ENCODE data around the gene CHRNA7.

Gene CHRNA7

GRCh38 chr15:32089851-32090359 lies 59.6 kb downstream of the CHRNA7 start:
- Histone ChIP-seq H2AFZ (ENCODE audit: low read length) (no peak overlapping the region), H3K9me2 (replicated peaks; ENCODE audit: low read depth, low read length) (no peaks in the 10 kb centered on the region), H3K79me2 (ENCODE audit: insufficient read depth, low read length) (no peaks in the 10 kb centered on the region), H3K4me2 (ENCODE audit: low read depth, low read length, poor library complexity, severe bottlenecking) (no peak overlapping the region), H3K9me3 (ENCODE audit: insufficient read depth, low read depth, low read length) (no peaks in the 10 kb centered on the region), H3K27me3 (ENCODE audit: insufficient read depth, low read length, poor library complexity, severe bottlenecking) (no peaks in the 10 kb centered on the region), H4K20me1 (ENCODE audit: insufficient read depth, low read length, poor library complexity, severe bottlenecking) (no peaks in the 10 kb centered on the region), H3K4me1 (ENCODE audit: insufficient read depth, low read length, poor library complexity, severe bottlenecking) (no peaks in the 10 kb centered on the region), H3K36me3 (ENCODE audit: insufficient read depth, low read length) (no peaks in the 10 kb centered on the region), H3K4me3 (ENCODE audit: low read length, poor library complexity, severe bottlenecking) (no peak overlapping the region), H3F3A (ENCODE audit: low read depth) (no peaks in the 10 kb centered on the region), H3K9ac (ENCODE audit: low read depth, low read length, poor library complexity, severe bottlenecking) (no peak overlapping the region)
- no peak for TF ChIP-seq EZH2phosphoT487 (IDR thresholded peaks at IDR 0.05; ENCODE audit: borderline replicate concordance)
- no peak for TF ChIP-seq CTCF (conservative IDR thresholded peaks at IDR 0.05; ENCODE audit: low read length)

DNA sequence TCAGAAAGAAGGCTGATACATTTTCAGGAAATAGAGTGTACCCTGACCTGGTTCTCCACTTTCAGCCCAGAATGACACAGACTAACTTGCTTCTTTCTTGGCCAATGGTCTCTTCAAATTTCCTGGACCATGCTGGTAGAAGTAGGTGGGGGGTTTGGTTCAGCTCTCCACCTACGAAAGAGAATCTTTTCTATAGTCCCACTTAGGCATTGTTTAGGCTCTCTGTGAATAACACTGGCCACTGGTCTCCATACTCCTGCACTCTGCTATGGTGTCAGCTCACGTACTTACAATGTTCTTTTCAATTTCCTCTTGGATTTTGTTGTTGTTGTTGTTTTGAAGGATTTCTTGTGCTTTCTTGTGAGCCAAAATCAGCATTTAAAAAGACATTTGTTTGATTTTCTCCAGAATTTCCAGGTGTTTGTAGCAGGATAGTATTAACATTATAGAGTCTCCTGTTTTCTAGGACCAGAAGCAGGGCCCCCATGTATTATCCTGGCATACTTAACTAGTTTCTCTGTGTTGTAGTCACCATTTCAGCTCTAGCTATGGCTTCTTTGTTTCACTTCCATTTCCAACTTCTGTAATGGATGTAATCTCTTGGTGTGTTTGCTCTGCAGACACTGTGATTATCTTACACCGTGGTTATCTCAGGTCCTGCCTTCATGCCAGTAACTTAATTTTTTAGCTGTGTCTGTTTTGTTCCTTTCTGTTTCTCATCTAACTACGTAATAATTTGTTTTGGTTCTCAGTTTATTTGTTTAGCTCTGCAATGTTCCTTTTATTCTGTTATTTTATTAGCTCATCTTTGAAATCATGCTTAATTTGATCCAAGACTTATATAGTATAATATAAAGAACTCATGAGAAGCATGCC lies 61.4 kb downstream of the CHRNA7 start:
- TF ChIP-seq CTCF (conservative IDR thresholded peaks at IDR 0.05; ENCODE audit: low read length) (no peak), EZH2phosphoT487 (IDR thresholded peaks at IDR 0.05; ENCODE audit: borderline replicate concordance) (no peak)
- Histone ChIP-seq H3K79me2 (ENCODE audit: insufficient read depth, low read length) (no peaks in the 10 kb centered on the region), H3K27me3 (ENCODE audit: insufficient read depth, low read length, poor library complexity, severe bottlenecking) (no peaks in the 10 kb centered on the region), H3K4me2 (ENCODE audit: low read depth, low read length, poor library complexity, severe bottlenecking) (no peak overlapping the region), H4K20me1 (ENCODE audit: insufficient read depth, low read length, poor library complexity, severe bottlenecking) (no peaks in the 10 kb centered on the region), H3K4me1 (ENCODE audit: insufficient read depth, low read length, poor library complexity, severe bottlenecking) (no peaks in the 10 kb centered on the region), H3K9me2 (replicated peaks; ENCODE audit: low read depth, low read length) (no peaks in the 10 kb centered on the region), H3K9ac (ENCODE audit: low read depth, low read length, poor library complexity, severe bottlenecking) (no peak overlapping the region), H3K4me3 (ENCODE audit: low read length, poor library complexity, severe bottlenecking) (no peak overlapping the region), H3K9me3 (ENCODE audit: insufficient read depth, low read depth, low read length) (no peaks in the 10 kb centered on the region), H2AFZ (ENCODE audit: low read length) (no peak overlapping the region), H3K36me3 (ENCODE audit: insufficient read depth, low read length) (no peaks in the 10 kb centered on the region), H3F3A (ENCODE audit: low read depth) (no peaks in the 10 kb centered on the region)

- H3K4me2 ChIP-seq (ENCODE audit: low read depth, low read length, poor library complexity, severe bottlenecking), result no peak overlapping the region
- no peaks in the 10 kb centered on the region for H3K9me2 ChIP-seq (replicated peaks; ENCODE audit: low read depth, low read length)
- H3K9ac ChIP-seq (ENCODE audit: low read depth, low read length, poor library complexity, severe bottlenecking), result no peak overlapping the region
- no peaks in the 10 kb centered on the region for H3K27me3 ChIP-seq (ENCODE audit: insufficient read depth, low read length, poor library complexity, severe bottlenecking)
- no peaks in the 10 kb centered on the region for H3K4me1 ChIP-seq (ENCODE audit: insufficient read depth, low read length, poor library complexity, severe bottlenecking)
- no peak overlapping the region for H2AFZ ChIP-seq (ENCODE audit: low read length)
- H3F3A ChIP-seq (ENCODE audit: low read depth), result no peaks in the 10 kb centered on the region
- TF ChIP-seq CTCF (conservative IDR thresholded peaks at IDR 0.05; ENCODE audit: low read length) (no peak), EZH2phosphoT487 (IDR thresholded peaks at IDR 0.05; ENCODE audit: borderline replicate concordance) (no peak)
- H3K79me2 ChIP-seq (ENCODE audit: insufficient read depth, low read length), result no peaks in the 10 kb centered on the region
- no peaks in the 10 kb centered on the region for H3K36me3 ChIP-seq (ENCODE audit: insufficient read depth, low read length)
- H4K20me1 ChIP-seq (ENCODE audit: insufficient read depth, low read length, poor library complexity, severe bottlenecking), result no peaks in the 10 kb centered on the region
- H3K4me3 ChIP-seq (ENCODE audit: low read length, poor library complexity, severe bottlenecking), result no peak overlapping the region
- no peaks in the 10 kb centered on the region for H3K9me3 ChIP-seq (ENCODE audit: insufficient read depth, low read depth, low read length)
These were observed 65.9 kb downstream of the CHRNA7 start for GRCh38 chr15:32096213-32096612.
